Glutamatergic neuron (in vitro differentiated cells): ENCODE measurements around the gene PCNX3. TPM values are rescaled to one million over a fixed set of nuclear protein-coding genes. Genes with fewer than 3 reads are reported as not detected.
A peak's percentile ranks its signal among the peaks of the same experiment; 100 is the strongest.

Source experiments
- DNase-seq: peaks from one replicate; pipeline ENCODE4 v3.0.0; 2022
- H3K27ac Mint-ChIP-seq: one replicate; pipeline ENCODE4 v1.8.0; 2020; ENCODE audit warnings: mild to moderate bottlenecking, mixed read lengths, inconsistent platforms; ENCODE audit not compliant: unreplicated experiment
- H3K27me3 Mint-ChIP-seq: one replicate; pipeline ENCODE4 v1.8.0; 2020; ENCODE audit warnings: mild to moderate bottlenecking, moderate library complexity, mixed read lengths, inconsistent platforms; ENCODE audit not compliant: unreplicated experiment
- H3K36me3 Mint-ChIP-seq: one replicate; pipeline ENCODE4 v1.8.0; 2020; ENCODE audit warnings: mild to moderate bottlenecking, mixed read lengths, inconsistent platforms; ENCODE audit not compliant: unreplicated experiment
- H3K4me1 Mint-ChIP-seq: one replicate; pipeline ENCODE4 v1.8.0; 2020; ENCODE audit warnings: mild to moderate bottlenecking, low read depth, mixed read lengths, inconsistent platforms; ENCODE audit not compliant: unreplicated experiment
- H3K4me3 Mint-ChIP-seq: one replicate; pipeline ENCODE4 v1.8.0; 2020; ENCODE audit warnings: mild to moderate bottlenecking, mixed read lengths, inconsistent platforms; ENCODE audit not compliant: unreplicated experiment
- H3K9me3 Mint-ChIP-seq: one replicate; pipeline ENCODE4 v1.8.0; 2020; ENCODE audit warnings: mild to moderate bottlenecking, moderate library complexity, mixed read lengths, inconsistent platforms; ENCODE audit not compliant: unreplicated experiment
- total RNA-seq: library from RNA; stranded (reverse); fragmentation: NEBNext Ultra II Directional; extraction: Animal tissue kit (Norgen Biotek cat#: 25700); gene quantifications from one replicate; pipeline ENCODE4 v1.2.1, GENCODE V29; 2021; ENCODE audit not compliant: unreplicated experiment
- TF ChIP-seq, protein P1 (sequence below): fragments of 200-600 bp; sonication (generic); IDR thresholded peaks from one replicate; pipeline ENCODE4 v1.5.0; 2021; ENCODE audit not compliant: partially characterized antibody, unreplicated experiment

The PCNX3 gene
- total RNA-seq, 1 donor from 2014 or later: 43.3 TPM

GRCh38 chr11:65593518-65594414, 21.8 kb upstream of the PCNX3 start:
- peaks cover 6% of the 10 kb centered on the region for H3K9me3 Mint-ChIP-seq
- TF ChIP-seq, protein P1, sequence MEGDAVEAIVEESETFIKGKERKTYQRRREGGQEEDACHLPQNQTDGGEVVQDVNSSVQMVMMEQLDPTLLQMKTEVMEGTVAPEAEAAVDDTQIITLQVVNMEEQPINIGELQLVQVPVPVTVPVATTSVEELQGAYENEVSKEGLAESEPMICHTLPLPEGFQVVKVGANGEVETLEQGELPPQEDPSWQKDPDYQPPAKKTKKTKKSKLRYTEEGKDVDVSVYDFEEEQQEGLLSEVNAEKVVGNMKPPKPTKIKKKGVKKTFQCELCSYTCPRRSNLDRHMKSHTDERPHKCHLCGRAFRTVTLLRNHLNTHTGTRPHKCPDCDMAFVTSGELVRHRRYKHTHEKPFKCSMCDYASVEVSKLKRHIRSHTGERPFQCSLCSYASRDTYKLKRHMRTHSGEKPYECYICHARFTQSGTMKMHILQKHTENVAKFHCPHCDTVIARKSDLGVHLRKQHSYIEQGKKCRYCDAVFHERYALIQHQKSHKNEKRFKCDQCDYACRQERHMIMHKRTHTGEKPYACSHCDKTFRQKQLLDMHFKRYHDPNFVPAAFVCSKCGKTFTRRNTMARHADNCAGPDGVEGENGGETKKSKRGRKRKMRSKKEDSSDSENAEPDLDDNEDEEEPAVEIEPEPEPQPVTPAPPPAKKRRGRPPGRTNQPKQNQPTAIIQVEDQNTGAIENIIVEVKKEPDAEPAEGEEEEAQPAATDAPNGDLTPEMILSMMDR: peak; percentile 60
- peaks cover 10% of the 10 kb centered on the region for H3K27me3 Mint-ChIP-seq
- no peaks in the 10 kb centered on the region for H3K36me3 Mint-ChIP-seq
- peak; percentile 76 for DNase-seq
- no peak overlapping the region for H3K27ac Mint-ChIP-seq
- H3K4me1 Mint-ChIP-seq: peaks cover 8% of the 10 kb centered on the region
- H3K4me3 Mint-ChIP-seq: no peak overlapping the region

GRCh38 chr11:65595131-65595530, 20.4 kb upstream of the PCNX3 start:
- TF ChIP-seq, protein P1: no peak
- Mint-ChIP-seq H3K27ac (no peak overlapping the region), H3K36me3 (no peaks in the 10 kb centered on the region), H3K27me3 (peaks cover 7% of the 10 kb centered on the region), H3K9me3 (peaks cover 6% of the 10 kb centered on the region), H3K4me3 (peak overlapping the region; percentile 34), H3K4me1 (peaks cover 8% of the 10 kb centered on the region)
- DNase-seq: no peak

- Mint-ChIP-seq H3K4me1 (peaks cover 6% of the 10 kb centered on the region), H3K36me3 (no peaks in the 10 kb centered on the region), H3K27ac (no peak within 1 kb of the TSS), H3K4me3 (peak within 1 kb of the TSS; percentile 34), H3K9me3 (peaks cover 4% of the 10 kb centered on the region), H3K27me3 (peaks cover 6% of the 10 kb centered on the region)
- DNase-seq: no peak
- TF ChIP-seq, protein P1: no peak
These were observed 19.9 kb upstream of the PCNX3 start, which contains the start of gene KCNK7 for GRCh38 chr11:65595543-65596281. TSS of gene KCNK7 (minus strand) at chr11:65595800. CDS start at chr11:65595772, 28 bp downstream.

DNA sequence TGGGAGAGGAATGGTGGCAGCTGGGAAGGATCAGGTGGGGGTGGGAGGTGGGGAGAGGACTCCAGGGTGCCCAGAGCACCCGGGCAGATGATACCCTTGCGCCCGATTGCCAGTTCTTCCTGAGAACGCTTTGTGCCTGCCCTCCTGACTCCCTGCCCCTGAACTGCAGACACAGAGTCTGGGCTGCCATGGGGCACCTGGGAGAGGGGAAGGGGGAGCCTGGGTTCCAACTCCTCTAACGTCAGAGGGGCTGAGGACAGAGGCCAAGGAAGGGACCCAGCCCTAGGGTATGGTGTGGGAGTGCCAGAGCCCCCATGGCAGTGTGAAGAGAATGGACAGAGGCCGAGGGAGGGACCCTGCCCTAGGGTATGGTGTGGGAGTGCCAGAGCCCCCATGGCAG, 19.1 kb upstream of the PCNX3 start:
- Mint-ChIP-seq H3K36me3 (no peaks in the 10 kb centered on the region), H3K9me3 (peaks cover 2% of the 10 kb centered on the region), H3K27ac (no peak overlapping the region), H3K4me3 (no peak overlapping the region), H3K4me1 (peaks cover 2% of the 10 kb centered on the region), H3K27me3 (peaks cover 6% of the 10 kb centered on the region)
- no peak for DNase-seq
- TF ChIP-seq, protein P1: no peak
